Naive thymus-derived CD4-positive, alpha-beta T cell (primary cell): ENCODE measurements around the gene TNS2. TPM values are rescaled to one million over a fixed set of nuclear protein-coding genes. Genes with fewer than 3 reads are reported as not detected.
A peak's percentile ranks its signal among the peaks of the same experiment; 100 is the strongest.

Experiments
- ATAC-seq: fragments of 150-1000 bp; cut with Tn5 transposase; 2 replicates; pipeline ENCODE4 v1.10.0; 2021; ENCODE audit warnings: mild to moderate bottlenecking, moderate library complexity
- CTCF ChIA-PET: fragments of 350-600 bp; sonication (Branson Sonifier 250); formaldehyde crosslinking; loops from one replicate; lab custom pipeline; 2021; ENCODE audit warnings: antibody characterized with exemption; lab: Charles Lee
- POLR2A ChIA-PET: fragments of 350-600 bp; sonication (Branson Sonifier 250); formaldehyde crosslinking; loops from one replicate; lab custom pipeline; 2021; ENCODE audit warnings: antibody characterized with exemption, inconsistent platforms; lab: Charles Lee
- DNase-seq, 9 donors: peaks; one replicate each; pipeline versions ENCODE4 v3.0.0 to v3.0.0-alpha.2; 2020 to 2022; ENCODE audit warnings: mixed read lengths in 1 of 9
- H3K27ac ChIP-seq: one replicate; pipeline ENCODE4 v1.7.0; 2013; ENCODE audit warnings: mild to moderate bottlenecking, low read depth, low read length, moderate library complexity
- H3K27me3 ChIP-seq, 2 donors: one replicate each; pipeline ENCODE4 v1.7.0; 2013; ENCODE audit warnings: low read length in 2 of 2, mild to moderate bottlenecking in 2 of 2, moderate library complexity in 2 of 2; ENCODE audit not compliant: control insufficient read depth in 2 of 2, insufficient read depth in 2 of 2
- H3K36me3 ChIP-seq, 3 experiments: 1 replicate in 2 of 3; 2 replicates in 1 of 3; pipeline ENCODE4 v1.7.0; 2013; ENCODE audit warnings: low read length in 3 of 3, mild to moderate bottlenecking in 3 of 3, moderate library complexity in 1 of 3; ENCODE audit not compliant: insufficient read depth in 3 of 3, control insufficient read depth in 2 of 3
- H3K4me1 ChIP-seq, 2 donors: one replicate each; pipeline ENCODE4 v1.7.0; 2013; ENCODE audit warnings: low read length in 2 of 2, mild to moderate bottlenecking in 2 of 2, moderate library complexity in 1 of 2; ENCODE audit not compliant: control insufficient read depth in 2 of 2, insufficient read depth in 2 of 2
- H3K4me3 ChIP-seq: 2 replicates; pipeline ENCODE4 v1.7.0; 2013; ENCODE audit warnings: mild to moderate bottlenecking, low read length
- H3K9me3 ChIP-seq, 3 experiments: 1 replicate in 2 of 3; 2 replicates in 1 of 3; pipeline ENCODE4 v1.7.0; 2013; ENCODE audit warnings: low read length in 3 of 3; ENCODE audit not compliant: control insufficient read depth in 2 of 3
- H3K27ac Mint-ChIP-seq, 9 donors: one replicate each; pipeline ENCODE4 v1.8.0; 2020 to 2022; ENCODE audit warnings: mixed read lengths in 9 of 9, mild to moderate bottlenecking in 8 of 9, moderate library complexity in 5 of 9, inconsistent platforms in 2 of 9
- H3K27me3 Mint-ChIP-seq, 5 donors: one replicate each; pipeline ENCODE4 v1.8.0; 2021 to 2022; ENCODE audit warnings: mixed read lengths in 5 of 5, mild to moderate bottlenecking in 1 of 5
- H3K36me3 Mint-ChIP-seq, 5 donors: one replicate each; pipeline ENCODE4 v1.8.0; 2020 to 2022; ENCODE audit warnings: mixed read lengths in 5 of 5, mild to moderate bottlenecking in 3 of 5, inconsistent platforms in 1 of 5
- H3K4me1 Mint-ChIP-seq, 7 donors: one replicate each; pipeline ENCODE4 v1.8.0; 2020 to 2022; ENCODE audit warnings: mixed read lengths in 7 of 7, mild to moderate bottlenecking in 3 of 7, inconsistent platforms in 1 of 7
- H3K4me3 Mint-ChIP-seq, 10 donors: one replicate each; pipeline ENCODE4 v1.8.0; 2020 to 2022; ENCODE audit warnings: mild to moderate bottlenecking in 10 of 10, mixed read lengths in 10 of 10, moderate library complexity in 6 of 10, inconsistent platforms in 2 of 10
- H3K9me3 Mint-ChIP-seq, 11 donors: one replicate each; pipeline ENCODE4 v1.8.0; 2020 to 2022; ENCODE audit warnings: mixed read lengths in 11 of 11, mild to moderate bottlenecking in 4 of 11, inconsistent platforms in 1 of 11, moderate library complexity in 1 of 11
- intact Hi-C, 2 donors: fragments of 100-400 bp; cut with micrococcal nuclease; formaldehyde crosslinking; loops; one replicate each; pipeline ENCODE4 v1.15.1; 2023
- polyA plus RNA-seq, 2 donors: library from polyadenylated mRNA; unstranded; fragments of 300-500 nt; fragmentation: Illumina TruSeq; gene quantifications; one replicate each; pipeline ENCODE4 v1.2.3, GENCODE V29; 2021
- total RNA-seq, 6 experiments: library from RNA in 5 of 6; stranded (reverse) in 5 of 6; gene quantifications; 1 replicate in 5 of 6; 2 replicates in 1 of 6; pipeline ENCODE4 v1.2.3 and lab custom pipeline; 2021 to 2026

Gene TNS2
- total and polyA plus RNA-seq, 7 experiments from 2014 or later: 0.26 to 4.4 (median 2.3) TPM

DNA sequence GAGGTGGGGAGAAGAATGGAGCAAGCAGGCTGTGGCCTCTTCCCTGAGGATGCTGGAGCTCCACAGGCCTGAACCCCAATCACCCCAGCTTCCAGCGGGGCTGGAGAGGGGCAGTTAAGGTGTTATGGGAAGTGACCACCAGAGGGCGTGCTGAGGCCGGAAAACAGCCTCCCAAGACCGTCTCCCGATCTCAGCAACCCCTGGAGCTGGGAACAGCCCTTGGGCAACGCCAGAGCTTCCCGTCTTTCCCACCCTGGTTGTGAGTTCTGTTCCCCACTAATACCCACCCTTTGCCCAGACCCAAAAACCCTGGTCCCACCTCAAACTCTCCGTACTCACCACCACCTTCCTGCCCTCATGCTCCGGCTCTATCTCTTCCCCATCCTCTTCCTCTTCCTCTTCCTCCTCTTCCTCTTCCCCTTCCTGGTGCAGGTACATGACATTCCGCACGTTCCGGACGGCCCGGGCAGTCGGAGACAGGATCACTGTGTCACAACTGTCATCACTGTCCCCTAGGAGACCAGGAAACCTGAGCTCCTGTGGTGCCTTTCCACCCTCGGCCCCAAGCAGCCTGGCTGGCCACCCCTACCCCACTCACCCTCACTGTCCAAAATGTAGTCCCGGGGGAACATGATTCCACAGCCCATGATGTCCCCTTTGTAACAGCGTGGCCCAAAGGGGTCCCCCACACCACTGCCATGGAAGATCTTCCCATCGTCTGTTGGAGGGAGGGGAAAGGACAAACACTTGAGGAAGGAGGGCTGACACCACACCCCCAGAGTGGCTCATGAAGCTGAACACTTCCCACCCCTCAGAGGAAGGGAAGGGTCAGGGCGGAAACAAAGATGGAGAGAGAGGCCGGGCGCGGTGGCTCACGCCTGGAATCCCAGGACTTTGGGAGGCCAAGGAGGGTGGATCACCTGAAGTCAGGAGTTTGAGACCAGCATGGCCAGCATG is 16.4 kb downstream of the TNS2 start:
- peaks cover 0 to 21% (median 11%) of the 10 kb centered on the region in 7 donors for H3K4me1 Mint-ChIP-seq
- Histone ChIP-seq H3K9me3 (no peaks in the 10 kb centered on the region), H3K36me3 (peaks cover 0 to 73% (median 12%) of the 10 kb centered on the region in 3 experiments), H3K4me1 (peaks cover 0 to 3% of the 10 kb centered on the region in 2 donors), H3K27me3 (no peaks in the 10 kb centered on the region), H3K4me3 (no peak overlapping the region), H3K27ac (no peak overlapping the region)
- DNase-seq (peak; percentile 36 to 72 (median 51)), ATAC-seq (peak; percentile 80)
- H3K27me3 Mint-ChIP-seq: no peaks in the 10 kb centered on the region
- ChIA-PET POLR2A (interaction anchor here (1.2 to 4.6 kb wide), 6 partner anchors 9 to 36 kb away, joined by 3 to 20 read pairs (median 4); partner anchors contain the start of genes IGFBP6 and SPRYD3), CTCF (interaction anchor here (0.6 to 8.1 kb wide), 19 partner anchors 9 to 222 kb away, joined by 3 to 100 read pairs (median 3); partner anchors contain the start of genes IGFBP6, SOAT2 and SPRYD3)
- H3K4me3 Mint-ChIP-seq: no peak overlapping the region
- H3K36me3 Mint-ChIP-seq: peaks cover 0 to 21% (median 7%) of the 10 kb centered on the region in 5 donors
- no peaks in the 10 kb centered on the region for H3K9me3 Mint-ChIP-seq
- peak overlapping the region in 4 of 9 donors; percentile 26 to 74 (median 50) for H3K27ac Mint-ChIP-seq
- intact Hi-C loops: loop anchor here (1.0 to 5.0 kb wide), 9 partner anchors 12 to 279 kb away; partner anchors contain the start of genes SPRYD3 (in 2 of the 2), ITGB7 (in 1 of the 2) and SOAT2 (in 1 of the 2)

DNA sequence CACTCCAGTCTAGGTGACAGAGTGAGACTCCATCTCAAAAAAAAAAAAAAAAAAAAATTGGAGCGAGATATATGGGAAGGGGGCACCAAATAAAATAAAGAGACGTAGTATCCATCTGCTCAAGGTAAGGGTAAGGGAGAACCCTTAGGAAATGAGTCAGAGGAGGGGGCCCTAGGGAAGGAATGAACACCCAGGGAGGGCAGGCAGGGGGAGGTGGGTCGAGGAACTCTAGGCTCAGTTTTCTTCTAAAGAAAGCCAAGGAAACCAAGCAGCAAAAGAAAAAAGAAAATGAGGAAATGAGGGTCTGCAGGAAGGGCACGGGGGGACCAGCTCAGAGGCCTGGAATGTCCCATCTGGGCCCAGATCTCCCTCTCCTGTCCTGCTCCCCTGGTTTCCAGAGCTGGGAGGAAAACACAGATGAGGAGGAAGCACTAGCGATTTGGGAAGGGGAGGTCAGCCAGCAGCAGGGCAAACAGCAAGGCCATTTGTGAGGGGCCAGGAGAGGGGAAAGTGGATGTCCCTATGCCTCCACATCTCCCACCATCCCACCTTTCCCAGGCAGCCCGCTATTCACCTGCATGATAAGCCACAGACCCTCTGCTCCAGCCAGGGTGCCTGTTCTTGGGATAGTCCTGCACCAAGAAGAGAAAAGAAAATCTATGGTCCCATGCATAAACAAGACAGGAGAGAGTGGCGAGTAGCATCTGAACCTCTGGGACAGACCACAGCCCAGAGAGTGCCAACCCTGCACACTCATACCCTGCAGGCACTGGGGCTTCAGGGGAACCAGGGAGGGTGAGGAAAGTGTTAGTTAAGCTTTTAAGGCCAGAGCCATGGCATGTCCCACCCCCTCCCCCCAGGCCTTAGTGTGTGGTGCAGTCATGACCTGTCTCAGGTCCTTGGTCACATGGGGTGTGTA is 17.5 kb downstream of the TNS2 start:
- Mint-ChIP-seq H3K4me1 (peaks cover 0 to 24% (median 15%) of the 10 kb centered on the region in 7 donors), H3K9me3 (no peaks in the 10 kb centered on the region), H3K27me3 (no peaks in the 10 kb centered on the region), H3K27ac (peak overlapping the region in 3 of 9 donors; percentile 4 to 59 (median 43)), H3K4me3 (no peak overlapping the region), H3K36me3 (peaks cover 0 to 28% (median 11%) of the 10 kb centered on the region in 5 donors)
- peaks cover 0 to 82% (median 12%) of the 10 kb centered on the region in 3 experiments for H3K36me3 ChIP-seq
- H3K4me3 ChIP-seq: no peak overlapping the region
- no peak overlapping the region for H3K27ac ChIP-seq
- ATAC-seq: no peak
- CTCF ChIA-PET: interaction anchor here (0.7 to 8.1 kb wide), 12 partner anchors 8 to 221 kb away, joined by 3 to 100 read pairs (median 7); partner anchors contain the start of genes IGFBP6, SOAT2 and SPRYD3
- POLR2A ChIA-PET: interaction anchor here (1.0 to 4.6 kb wide), 4 partner anchors 9 to 31 kb away, joined by 3 to 20 read pairs (median 3); partner anchors contain the start of gene IGFBP6
- DNase-seq: no peak
- H3K9me3 ChIP-seq: no peaks in the 10 kb centered on the region
- peaks cover 0 to 3% of the 10 kb centered on the region in 2 donors for H3K4me1 ChIP-seq
- intact Hi-C loops: loop anchor here in 1 of 2 donors (2.0 to 5.0 kb wide), 2 partner anchors 21 to 140 kb away; partner anchors contain the start of gene ITGB7
- no peaks in the 10 kb centered on the region for H3K27me3 ChIP-seq

DNA sequence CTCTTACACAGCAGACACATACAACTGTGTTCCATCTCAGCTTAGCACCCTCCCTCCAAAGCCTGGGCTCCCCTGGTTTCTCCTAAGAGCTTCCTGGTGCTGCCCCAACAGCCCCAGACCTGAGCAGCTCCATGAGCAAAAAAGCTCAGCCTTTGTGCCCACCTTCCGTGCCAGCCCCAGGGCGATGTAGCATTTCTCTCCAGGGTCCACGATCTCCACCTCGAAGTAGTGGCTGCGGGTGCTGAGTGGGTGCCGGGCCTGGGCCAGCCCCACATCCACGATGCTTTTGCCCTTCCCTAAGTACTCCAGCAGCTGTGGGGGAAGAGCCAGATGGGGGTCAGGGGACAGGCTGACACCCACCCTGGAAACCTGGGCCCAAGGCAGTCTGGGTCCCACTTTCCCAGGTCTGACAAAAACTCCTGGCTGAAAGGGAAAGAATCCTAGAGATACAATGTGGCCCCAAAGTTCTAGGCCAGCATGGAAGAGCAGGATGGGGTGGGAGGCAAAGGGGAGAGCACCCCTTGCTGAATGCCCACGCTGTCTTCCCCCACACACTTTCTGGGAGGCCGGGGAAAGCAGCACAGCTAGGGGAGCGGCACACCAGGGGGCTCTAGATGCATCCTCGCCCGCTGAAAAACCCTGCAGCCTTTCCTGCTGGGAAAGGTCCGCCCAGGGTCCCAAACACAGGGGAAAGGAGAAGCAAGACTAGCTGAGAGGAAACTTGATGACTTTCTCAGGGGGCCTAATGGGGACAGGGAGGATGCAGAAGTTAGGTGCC is 18.3 kb downstream of the TNS2 start:
- ChIA-PET CTCF (interaction anchor here (0.7 to 8.1 kb wide), 6 partner anchors 12 to 35 kb away, joined by 3 to 100 read pairs (median 18); partner anchors contain the start of genes IGFBP6, SOAT2 and SPRYD3), POLR2A (interaction anchor here (1.0 to 4.6 kb wide), 3 partner anchors 13 to 30 kb away, joined by 3 to 20 read pairs (median 3); partner anchors contain the start of gene IGFBP6)
- H3K36me3 ChIP-seq: peaks cover 0 to 89% (median 12%) of the 10 kb centered on the region in 3 experiments
- no peak overlapping the region for H3K4me3 ChIP-seq
- no peak overlapping the region for H3K27ac ChIP-seq
- no peaks in the 10 kb centered on the region for H3K9me3 Mint-ChIP-seq
- intact Hi-C loops: loop anchor here in 1 of 2 donors (2.0 to 5.0 kb wide), 2 partner anchors 21 to 139 kb away; partner anchors contain the start of gene ITGB7
- no peak for DNase-seq
- no peaks in the 10 kb centered on the region for H3K9me3 ChIP-seq
- peaks cover 6 to 30% (median 18%) of the 10 kb centered on the region in 7 donors for H3K4me1 Mint-ChIP-seq
- H3K4me1 ChIP-seq: peaks cover 0 to 3% of the 10 kb centered on the region in 2 donors
- peak overlapping the region in 3 of 9 donors; percentile 19 to 75 (median 59) for H3K27ac Mint-ChIP-seq
- no peaks in the 10 kb centered on the region for H3K27me3 ChIP-seq
- no peak overlapping the region for H3K4me3 Mint-ChIP-seq
- ATAC-seq: no peak
- H3K27me3 Mint-ChIP-seq: no peaks in the 10 kb centered on the region
- peaks cover 0 to 32% (median 15%) of the 10 kb centered on the region in 5 donors for H3K36me3 Mint-ChIP-seq

- Mint-ChIP-seq H3K27ac (peak overlapping the region in 3 of 9 donors; percentile 31 to 75 (median 48)), H3K4me1 (peaks cover 8 to 32% (median 21%) of the 10 kb centered on the region in 7 donors), H3K9me3 (no peaks in the 10 kb centered on the region), H3K27me3 (no peaks in the 10 kb centered on the region), H3K36me3 (peaks cover 0 to 32% (median 16%) of the 10 kb centered on the region in 5 donors), H3K4me3 (no peak overlapping the region)
- H3K27ac ChIP-seq: no peak overlapping the region
- H3K27me3 ChIP-seq: no peaks in the 10 kb centered on the region
- H3K9me3 ChIP-seq: no peaks in the 10 kb centered on the region
- H3K4me3 ChIP-seq: no peak overlapping the region
- POLR2A ChIA-PET: interaction anchor here (1.6 to 4.6 kb wide), 2 partner anchors 12 to 30 kb away, joined by 3 to 20 read pairs; partner anchors contain the start of gene IGFBP6
- peaks cover 0 to 3% of the 10 kb centered on the region in 2 donors for H3K4me1 ChIP-seq
- no peak for ATAC-seq
- CTCF ChIA-PET: interaction anchor here (2.2 to 8.1 kb wide), 2 partner anchors 15 to 30 kb away, joined by 5 to 100 read pairs; partner anchors contain the start of gene IGFBP6
- peaks cover 0 to 86% (median 12%) of the 10 kb centered on the region in 3 experiments for H3K36me3 ChIP-seq
- intact Hi-C loops: loop anchor here in 1 of 2 donors (5.0 kb wide), 1 partner anchor 138 kb away; the partner anchor contains the start of gene ITGB7
- no peak for DNase-seq
These were observed 19.1 kb downstream of the TNS2 start for GRCh38 chr12:53068811-53069585.
